Osteocyte (in vitro differentiated cells): Measurements from ENCODE around the gene BDNF. TPM values are rescaled to one million over a fixed set of nuclear protein-coding genes. Genes with fewer than 3 reads are reported as not detected.

Source experiments
- DNase-seq: peaks from one replicate; pipeline ENCODE4 v3.0.0; 2021; ENCODE audit warnings: mixed read lengths; ENCODE audit not compliant: unreplicated experiment; ENCODE audit errors: extremely low spot score
- H3K27ac Mint-ChIP-seq: one replicate; pipeline ENCODE4 v1.8.0; 2021; ENCODE audit warnings: mild to moderate bottlenecking, mixed read lengths; ENCODE audit not compliant: unreplicated experiment
- H3K27me3 Mint-ChIP-seq: one replicate; pipeline ENCODE4 v1.8.0; 2021; ENCODE audit warnings: mixed read lengths; ENCODE audit not compliant: unreplicated experiment
- H3K36me3 Mint-ChIP-seq: one replicate; pipeline ENCODE4 v1.8.0; 2021; ENCODE audit warnings: mixed read lengths; ENCODE audit not compliant: unreplicated experiment
- H3K4me1 Mint-ChIP-seq: one replicate; pipeline ENCODE4 v1.8.0; 2021; ENCODE audit warnings: mixed read lengths; ENCODE audit not compliant: unreplicated experiment
- H3K4me3 Mint-ChIP-seq: one replicate; pipeline ENCODE4 v1.8.0; 2021; ENCODE audit warnings: mild to moderate bottlenecking, moderate library complexity, mixed read lengths; ENCODE audit not compliant: unreplicated experiment
- H3K9me3 Mint-ChIP-seq: one replicate; pipeline ENCODE4 v1.8.0; 2021; ENCODE audit warnings: mixed read lengths; ENCODE audit not compliant: unreplicated experiment
- total RNA-seq: library from RNA; stranded (reverse); gene quantifications from 2 replicates; pipeline ENCODE4 v1.2.1, GENCODE V29; 2021
- TF ChIP-seq, protein P1 (sequence below): fragments of 200-600 bp; sonication (generic); IDR thresholded peaks from 2 replicates; pipeline ENCODE4 v1.5.0; 2021; ENCODE audit warnings: antibody characterized with exemption, mild to moderate bottlenecking, moderate library complexity

Gene BDNF
- total RNA-seq, 1 donor from 2014 or later, result 4.9 TPM

DNA sequence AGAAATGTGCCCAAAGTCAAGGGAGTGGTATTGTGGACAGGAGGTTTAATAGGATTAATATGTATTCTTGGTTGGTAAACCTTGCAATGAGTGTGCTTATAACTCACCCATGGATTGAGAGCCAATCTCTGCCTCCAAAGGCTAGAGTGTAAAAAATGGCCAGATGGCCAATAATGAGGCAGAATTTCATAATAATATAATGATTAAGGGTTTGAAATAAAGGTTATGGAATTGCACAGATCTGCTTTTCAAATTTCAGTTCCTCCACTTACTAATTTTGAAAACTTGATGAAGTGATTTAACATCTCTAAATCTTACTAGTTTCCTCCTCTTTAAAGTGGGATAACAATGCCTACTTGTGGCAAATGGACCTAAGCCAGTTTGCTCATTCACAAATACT lies 94.8 kb downstream of the BDNF start:
- H3K36me3 Mint-ChIP-seq, result no peaks in the 10 kb centered on the region
- no peak overlapping the region for H3K27ac Mint-ChIP-seq
- H3K9me3 Mint-ChIP-seq, result no peaks in the 10 kb centered on the region
- peaks cover 44% of the 10 kb centered on the region for H3K27me3 Mint-ChIP-seq
- no peaks in the 10 kb centered on the region for H3K4me1 Mint-ChIP-seq
- TF ChIP-seq, protein P1, sequence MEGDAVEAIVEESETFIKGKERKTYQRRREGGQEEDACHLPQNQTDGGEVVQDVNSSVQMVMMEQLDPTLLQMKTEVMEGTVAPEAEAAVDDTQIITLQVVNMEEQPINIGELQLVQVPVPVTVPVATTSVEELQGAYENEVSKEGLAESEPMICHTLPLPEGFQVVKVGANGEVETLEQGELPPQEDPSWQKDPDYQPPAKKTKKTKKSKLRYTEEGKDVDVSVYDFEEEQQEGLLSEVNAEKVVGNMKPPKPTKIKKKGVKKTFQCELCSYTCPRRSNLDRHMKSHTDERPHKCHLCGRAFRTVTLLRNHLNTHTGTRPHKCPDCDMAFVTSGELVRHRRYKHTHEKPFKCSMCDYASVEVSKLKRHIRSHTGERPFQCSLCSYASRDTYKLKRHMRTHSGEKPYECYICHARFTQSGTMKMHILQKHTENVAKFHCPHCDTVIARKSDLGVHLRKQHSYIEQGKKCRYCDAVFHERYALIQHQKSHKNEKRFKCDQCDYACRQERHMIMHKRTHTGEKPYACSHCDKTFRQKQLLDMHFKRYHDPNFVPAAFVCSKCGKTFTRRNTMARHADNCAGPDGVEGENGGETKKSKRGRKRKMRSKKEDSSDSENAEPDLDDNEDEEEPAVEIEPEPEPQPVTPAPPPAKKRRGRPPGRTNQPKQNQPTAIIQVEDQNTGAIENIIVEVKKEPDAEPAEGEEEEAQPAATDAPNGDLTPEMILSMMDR, result no peak
- no peak for DNase-seq
- no peak overlapping the region for H3K4me3 Mint-ChIP-seq

Other genes with a start within 250 kb of the BDNF start
- 59.5 and 61.9 TPM in 2 replicates for gene LGR4, start 227.7 kb downstream of the BDNF start, total RNA-seq
- gene LIN7C, start 193.7 kb downstream of the BDNF start, total RNA-seq, result 20.3 and 21.8 TPM in 2 replicates